Keratinocyte (primary cell): ENCODE measurements around the gene IFITM5. TPM values are rescaled to one million over a fixed set of nuclear protein-coding genes. Genes with fewer than 3 reads are reported as not detected.
A peak's percentile ranks its signal among the peaks of the same experiment; 100 is the strongest.
"Not testable (repeated sequence)": the region's sequence is repeated elsewhere in the genome, so short reads cannot be mapped to it uniquely, and the experiment has no call there.

Experiments used
- DNase-seq: peaks from one replicate; pipeline ENCODE4 v3.0.0-alpha.2; 2011; ENCODE audit warnings: low read depth, missing footprints, low spot score
- FAIRE-seq: peaks from 2 replicates; lab custom pipeline; 2011; peaks lifted over from hg19 to GRCh38; lab: Jason Lieb, UNC
- H2AFZ ChIP-seq: 2 replicates; pipeline ENCODE4 v1.6.0; 2012; ENCODE audit warnings: low read length, control low read depth, inconsistent platforms; ENCODE audit not compliant: control insufficient read depth
- H3K27ac ChIP-seq: 2 replicates; pipeline ENCODE4 v1.5.1; 2011; ENCODE audit warnings: low read length; ENCODE audit not compliant: control insufficient read depth, insufficient read depth
- H3K27me3 ChIP-seq: 3 replicates; pipeline ENCODE4 v1.6.0; 2011; ENCODE audit warnings: low read length; ENCODE audit not compliant: control insufficient read depth, insufficient read depth; ENCODE audit errors: extremely low read depth
- H3K36me3 ChIP-seq, 2 experiments: 2 replicates in 1 of 2; 3 replicates in 1 of 2; pipeline ENCODE4 v1.5.1; 2011; ENCODE audit warnings: low read length in 2 of 2, mild to moderate bottlenecking in 1 of 2; ENCODE audit not compliant: control insufficient read depth in 2 of 2, insufficient read depth in 2 of 2; ENCODE audit errors: extremely low read depth in 1 of 2
- H3K4me1 ChIP-seq: 3 replicates; pipeline ENCODE4 v1.5.1; 2011; ENCODE audit warnings: low read length; ENCODE audit not compliant: control insufficient read depth, insufficient read depth; ENCODE audit errors: extremely low read depth
- H3K4me2 ChIP-seq: 3 replicates; pipeline ENCODE4 v1.6.0; 2011; ENCODE audit warnings: low read depth, low read length; ENCODE audit not compliant: control insufficient read depth, insufficient read depth; ENCODE audit errors: extremely low read depth
- H3K4me3 ChIP-seq, 3 experiments: fragments of 200-600 bp in 1 of 3; sonication (generic) in 1 of 3; 2 replicates in 2 of 3; 3 replicates in 1 of 3; pipeline ENCODE4 v1.5.1; 2011 to 2016; ENCODE audit warnings: low read length in 3 of 3, mild to moderate bottlenecking in 3 of 3, control low read depth in 2 of 3, inconsistent platforms in 1 of 3, low read depth in 1 of 3, mixed read lengths in 1 of 3, mixed run types in 1 of 3, moderate library complexity in 1 of 3; ENCODE audit not compliant: control insufficient read depth in 2 of 3, insufficient read depth in 2 of 3; ENCODE audit errors: extremely low read depth in 1 of 3
- H3K79me2 ChIP-seq: 2 replicates; pipeline ENCODE4 v1.6.0; 2012; ENCODE audit warnings: low read length; ENCODE audit not compliant: control insufficient read depth, insufficient read depth
- H3K9ac ChIP-seq: 3 replicates; pipeline ENCODE4 v1.6.0; 2011; ENCODE audit warnings: low read length; ENCODE audit not compliant: control insufficient read depth, insufficient read depth; ENCODE audit errors: extremely low read depth
- H3K9me1 ChIP-seq: 3 replicates; pipeline ENCODE4 v1.6.0; 2011; ENCODE audit warnings: low read length; ENCODE audit not compliant: control insufficient read depth, insufficient read depth; ENCODE audit errors: extremely low read depth
- H3K9me3 ChIP-seq: 2 replicates; pipeline ENCODE4 v1.5.1; 2012; ENCODE audit warnings: low read depth, low read length; ENCODE audit not compliant: control insufficient read depth
- H4K20me1 ChIP-seq: 3 replicates; pipeline ENCODE4 v1.6.0; 2011; ENCODE audit warnings: low read length; ENCODE audit not compliant: control insufficient read depth, insufficient read depth; ENCODE audit errors: extremely low read depth
- CTCF ChIP-seq, 3 experiments: IDR thresholded peaks in 1 of 3; conservative IDR thresholded peaks in 1 of 3; optimal IDR thresholded peaks in 1 of 3; 2 replicates in 2 of 3; 3 replicates in 1 of 3; pipeline versions ENCODE3 to v1.5.1; 2011; ENCODE audit warnings: low read length in 3 of 3, mild to moderate bottlenecking in 3 of 3, moderate library complexity in 2 of 3, control low read depth in 1 of 3, inconsistent platforms in 1 of 3; ENCODE audit not compliant: insufficient read depth in 2 of 3; ENCODE audit errors: extremely low read depth in 1 of 3
- EZH2 ChIP-seq: IDR thresholded peaks from one replicate; pipeline ENCODE4 v1.6.1; 2012; ENCODE audit warnings: inconsistent platforms, mild to moderate bottlenecking, low read length, moderate library complexity
- dilution Hi-C: fragments of 300-500 bp; cut with MboI; formaldehyde crosslinking; loops from one replicate; pipeline ENCODE4 v1.7.0; 2020; ENCODE audit warnings: low sequenced_read_pairs; ENCODE audit not compliant: extremely low pct_ligation_motif_present
- polyA plus RNA-seq, 5 experiments: library from polyadenylated mRNA; depleted of rRNA in 3 of 5; stranded (reverse) in 3 of 5; stranded (forward) in 1 of 5; unstranded in 1 of 5; fragments of >200 nt; gene quantifications; 1 replicate in 1 of 5; 2 replicates in 3 of 5; 3 replicates in 1 of 5; pipeline versions ENCODE4 v1.2.1 to v1.2.3, GENCODE V29; 2011 to 2012; ENCODE audit warnings: missing spikeins in 2 of 5, low read depth in 1 of 5, low replicate concordance in 1 of 5

Gene IFITM5
- polyA plus RNA-seq, 1 donor (not counting 4 experiments of a cell fraction or from before 2014, with no cell fraction given), result not detected

- H3K36me3 ChIP-seq, H3K27ac ChIP-seq, dilution Hi-C loops, H3K9ac ChIP-seq, DNase-seq, H3K4me2 ChIP-seq, H2AFZ ChIP-seq, H3K4me3 ChIP-seq, H3K9me1 ChIP-seq, H3K9me3 ChIP-seq, H4K20me1 ChIP-seq: not testable (repeated sequence)
- Histone ChIP-seq H3K79me2 (peaks cover 27% of the 10 kb centered on the region), H3K4me1 (peaks cover 32% of the 10 kb centered on the region), H3K27me3 (peaks cover 30% of the 10 kb centered on the region)
- peak; percentile 63 for FAIRE-seq
These were observed 18.5 kb upstream of the IFITM5 start for GRCh38 chr11:317668-318404.

- Histone ChIP-seq H3K4me1 (peaks cover 35% of the 10 kb centered on the region), H3K36me3 (peaks cover 0 to 5% of the 10 kb centered on the region in 2 experiments), H3K27ac (no peak overlapping the region), H3K9me3 (no peaks in the 10 kb centered on the region), H2AFZ (no peak overlapping the region), H3K9ac (no peak overlapping the region), H3K27me3 (peaks cover 30% of the 10 kb centered on the region), H3K4me2 (peak overlapping the region; percentile 85), H4K20me1 (no peaks in the 10 kb centered on the region), H3K4me3 (peak overlapping the region in 2 of 3 experiments; percentile 45 to 66), H3K9me1 (no peaks in the 10 kb centered on the region), H3K79me2 (peaks cover 27% of the 10 kb centered on the region)
- DNase-seq (no peak), FAIRE-seq (no peak)
- TF ChIP-seq EZH2 (no peak), CTCF (optimal IDR thresholded peaks at IDR 0.05 in 1 of 3, IDR thresholded peaks at IDR 0.05 in 1 of 3, conservative IDR thresholded peaks at IDR 0.05 in 1 of 3; ENCODE audit: extremely low read depth in 1 of 3, insufficient read depth in 2 of 3, low read length in 3 of 3) (no peak)
- dilution Hi-C loops, result no loop called here
These were observed 17.6 kb upstream of the IFITM5 start for GRCh38 chr11:316891-317301.
